ENCODE results near the gene ARHGEF26.

The ARHGEF26 gene

GRCh38 chr3:154273381-154273780 lies 152.2 kb downstream of the ARHGEF26 start:
- DNase-seq, result no peak

- DNase-seq, result no peak
Observed at GRCh38 chr3:154274348-154274747, 153.2 kb downstream of the ARHGEF26 start.

DNA sequence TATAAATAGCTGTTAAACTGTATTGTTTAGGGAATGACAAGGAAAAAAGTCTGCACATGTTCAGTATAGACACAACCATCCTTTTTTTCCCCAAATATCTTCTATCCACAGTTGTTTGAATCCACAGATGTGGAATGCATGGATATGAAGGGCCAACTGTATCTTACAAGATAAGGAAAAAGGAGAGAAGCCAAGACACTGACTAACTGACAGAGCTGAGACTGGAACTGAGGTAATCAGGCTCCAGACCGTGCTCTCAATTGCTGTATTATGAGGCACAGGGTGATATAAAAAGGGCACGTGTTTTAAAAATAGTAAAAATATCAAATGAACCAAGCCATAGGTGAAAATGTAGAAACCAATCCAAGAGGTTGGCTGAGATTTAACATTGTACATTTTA lies 154.1 kb downstream of the ARHGEF26 start:
- DNase-seq, result no peak

DNA sequence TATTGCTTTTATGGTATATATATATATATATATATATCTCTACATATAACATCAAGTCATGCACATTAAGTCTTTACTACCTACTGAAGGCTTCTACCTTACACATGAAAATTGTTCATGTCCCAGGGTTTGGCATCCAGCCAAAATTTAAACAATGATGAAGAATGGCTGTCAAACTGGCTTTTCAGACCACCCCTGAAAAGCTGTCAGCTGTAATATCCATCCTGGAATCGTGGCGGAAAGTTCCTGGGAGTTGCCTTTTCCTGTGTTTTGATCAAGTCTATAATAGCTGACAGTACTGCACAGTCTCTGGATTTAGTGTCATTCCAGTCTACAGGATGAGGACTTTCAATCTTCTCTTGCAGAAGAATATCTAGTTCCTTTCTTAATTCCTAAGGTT lies 154.8 kb downstream of the ARHGEF26 start:
- no peak for DNase-seq

- DNase-seq, result no peak
Observed at GRCh38 chr3:154280161-154280560, 159.0 kb downstream of the ARHGEF26 start.

- no peak for DNase-seq
Observed at GRCh38 chr3:154285221-154285620, 164.0 kb downstream of the ARHGEF26 start.

GRCh38 chr3:154290187-154290586 lies 169.0 kb downstream of the ARHGEF26 start:
- no peak for DNase-seq

- no peak for DNase-seq
Observed at GRCh38 chr3:154294016-154294415, 172.8 kb downstream of the ARHGEF26 start.

DNA sequence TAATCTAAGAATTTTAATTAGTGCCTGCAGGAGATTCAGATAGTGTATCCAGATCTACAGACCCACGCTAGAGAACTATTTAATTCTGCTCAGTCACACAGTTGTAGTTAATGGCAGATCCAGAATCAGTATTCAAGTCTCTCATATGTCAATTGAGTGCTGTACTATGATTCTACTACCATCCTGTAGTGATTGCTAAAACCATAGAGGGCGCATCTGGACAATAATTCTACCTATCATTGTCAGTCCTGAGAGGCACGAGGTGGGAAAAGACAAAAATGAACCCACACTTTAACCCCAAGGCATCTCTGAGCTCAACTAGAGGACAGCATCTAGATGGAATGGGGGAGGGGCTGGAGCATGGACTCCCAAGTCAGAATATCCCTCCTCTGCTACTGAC lies 180.4 kb downstream of the ARHGEF26 start:
- no peak for DNase-seq

- no peak for DNase-seq
Observed at GRCh38 chr3:154304116-154304786, 183.1 kb downstream of the ARHGEF26 start.

- no peak for DNase-seq
Observed at GRCh38 chr3:154304936-154305335, 183.7 kb downstream of the ARHGEF26 start.

GRCh38 chr3:154307363-154307762 lies 186.2 kb downstream of the ARHGEF26 start:
- no peak for DNase-seq

All from right forelimb (tissue), 1 donor.